ENCODE data around the gene EPO. TPM values are rescaled to one million over a fixed set of nuclear protein-coding genes. Genes with fewer than 3 reads are reported as not detected.

Gene EPO
- total and polyA plus RNA-seq, 2 donors from 2014 or later = not detected

DNA sequence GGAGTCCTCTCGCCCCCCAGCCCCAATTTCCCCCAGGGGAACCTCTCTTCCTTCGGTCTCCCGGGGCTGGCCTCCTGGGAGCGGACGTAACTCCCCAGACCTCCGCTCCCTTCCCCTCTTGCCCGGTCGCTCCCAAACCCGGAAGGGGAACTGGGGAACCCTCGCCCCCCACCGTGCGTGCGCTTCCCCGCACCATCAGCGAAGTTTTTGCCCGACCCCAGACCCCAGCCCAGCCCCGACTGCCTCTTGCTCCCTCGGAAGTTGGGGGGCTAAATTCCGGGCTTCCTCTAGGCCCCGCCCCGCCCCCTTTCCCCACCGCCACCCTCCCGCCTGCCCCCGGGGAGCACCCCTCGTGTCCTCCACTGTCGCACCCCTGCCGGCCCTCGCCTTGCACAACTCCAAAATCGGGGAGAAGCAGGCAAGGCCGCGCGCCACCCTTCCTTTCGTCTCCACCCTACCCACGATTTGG is 46.3 kb upstream of the EPO start:
- Histone ChIP-seq H3K4me3 (ENCODE audit: low read length in 3 of 3) (peak overlapping the region; percentile 61 to 79 (median 72)), H3K36me3 (ENCODE audit: control insufficient read depth in 2 of 3, insufficient read depth in 3 of 3, low read length in 3 of 3) (peaks cover 0 to 20% (median 14%) of the 10 kb centered on the region in 3 donors), H3K27ac (ENCODE audit: low read depth in 2 of 2, low read length in 2 of 2) (peak overlapping the region; percentile 93 to 99), H3K9ac (ENCODE audit: low read length in 3 of 3) (peak overlapping the region; percentile 44 to 87 (median 74)), H3K27me3 (ENCODE audit: control insufficient read depth, insufficient read depth, low read length) (no peaks in the 10 kb centered on the region), H3K4me1 (ENCODE audit: control insufficient read depth in 2 of 3, insufficient read depth in 2 of 3, low read depth in 1 of 3, low read length in 3 of 3) (peaks cover 0 to 3% (median 0%) of the 10 kb centered on the region in 3 donors), H3K9me3 (ENCODE audit: control insufficient read depth in 2 of 3, insufficient read depth in 1 of 3, low read length in 3 of 3) (no peaks in the 10 kb centered on the region)
- intact Hi-C loops (cut with DNase I) = no loop called here
- no peak for FAIRE-seq
- TF ChIP-seq, protein P1, sequence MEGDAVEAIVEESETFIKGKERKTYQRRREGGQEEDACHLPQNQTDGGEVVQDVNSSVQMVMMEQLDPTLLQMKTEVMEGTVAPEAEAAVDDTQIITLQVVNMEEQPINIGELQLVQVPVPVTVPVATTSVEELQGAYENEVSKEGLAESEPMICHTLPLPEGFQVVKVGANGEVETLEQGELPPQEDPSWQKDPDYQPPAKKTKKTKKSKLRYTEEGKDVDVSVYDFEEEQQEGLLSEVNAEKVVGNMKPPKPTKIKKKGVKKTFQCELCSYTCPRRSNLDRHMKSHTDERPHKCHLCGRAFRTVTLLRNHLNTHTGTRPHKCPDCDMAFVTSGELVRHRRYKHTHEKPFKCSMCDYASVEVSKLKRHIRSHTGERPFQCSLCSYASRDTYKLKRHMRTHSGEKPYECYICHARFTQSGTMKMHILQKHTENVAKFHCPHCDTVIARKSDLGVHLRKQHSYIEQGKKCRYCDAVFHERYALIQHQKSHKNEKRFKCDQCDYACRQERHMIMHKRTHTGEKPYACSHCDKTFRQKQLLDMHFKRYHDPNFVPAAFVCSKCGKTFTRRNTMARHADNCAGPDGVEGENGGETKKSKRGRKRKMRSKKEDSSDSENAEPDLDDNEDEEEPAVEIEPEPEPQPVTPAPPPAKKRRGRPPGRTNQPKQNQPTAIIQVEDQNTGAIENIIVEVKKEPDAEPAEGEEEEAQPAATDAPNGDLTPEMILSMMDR (IDR thresholded peaks at IDR 0.05; ENCODE audit: borderline replicate concordance, extremely low read depth, insufficient read depth) = no peak
- DNase-seq = peak in 3 of 5 donors; percentile 46 to 89 (median 87)

DNA sequence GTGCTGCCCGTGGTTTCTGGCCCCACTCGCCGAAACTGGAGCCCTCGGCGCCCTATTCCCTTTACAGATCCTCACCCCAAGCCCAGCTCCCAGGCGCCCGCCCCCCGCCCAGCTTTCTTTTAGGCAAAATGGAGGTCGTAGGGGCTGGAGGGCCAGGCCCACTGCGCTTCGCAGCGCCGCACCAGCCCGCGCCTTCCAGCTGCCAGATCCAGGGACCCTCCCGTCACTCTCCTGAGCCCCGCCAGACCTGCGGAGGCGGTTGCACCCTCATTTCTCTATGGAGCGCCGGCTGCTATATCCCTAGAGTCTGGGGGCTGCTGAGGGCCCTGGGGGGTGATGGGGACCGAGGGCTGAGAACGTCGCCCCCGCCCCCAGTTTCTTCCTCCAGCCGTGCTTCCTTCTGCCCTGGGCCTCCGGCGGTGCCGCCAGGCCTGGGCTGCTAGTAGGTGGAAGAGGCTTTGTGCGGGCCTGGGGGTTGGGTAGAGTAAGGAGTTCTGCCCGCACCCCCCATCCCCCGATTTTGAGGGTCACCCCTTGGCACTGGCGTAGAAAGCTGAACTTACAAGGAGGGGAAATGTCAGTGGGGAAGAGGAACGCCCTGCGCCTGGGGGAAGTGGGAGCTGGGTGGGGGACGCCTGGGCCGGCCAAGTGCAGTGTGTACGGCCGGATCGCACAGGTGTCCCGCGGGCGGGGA is 45.7 kb upstream of the EPO start:
- TF ChIP-seq, protein P1 (IDR thresholded peaks at IDR 0.05; ENCODE audit: borderline replicate concordance, extremely low read depth, insufficient read depth) = no peak
- Histone ChIP-seq H3K27me3 (ENCODE audit: control insufficient read depth, insufficient read depth, low read length) (no peaks in the 10 kb centered on the region), H3K4me1 (ENCODE audit: control insufficient read depth in 2 of 3, insufficient read depth in 2 of 3, low read depth in 1 of 3, low read length in 3 of 3) (peaks cover 0 to 3% (median 0%) of the 10 kb centered on the region in 3 donors), H3K4me3 (ENCODE audit: low read length in 3 of 3) (peak overlapping the region; percentile 61 to 79 (median 72)), H3K9me3 (ENCODE audit: control insufficient read depth in 2 of 3, insufficient read depth in 1 of 3, low read length in 3 of 3) (no peaks in the 10 kb centered on the region), H3K9ac (ENCODE audit: low read length in 3 of 3) (peak overlapping the region; percentile 16 to 87 (median 74)), H3K36me3 (ENCODE audit: control insufficient read depth in 2 of 3, insufficient read depth in 3 of 3, low read length in 3 of 3) (peaks cover 0 to 20% (median 14%) of the 10 kb centered on the region in 3 donors), H3K27ac (ENCODE audit: low read depth in 2 of 2, low read length in 2 of 2) (peak overlapping the region; percentile 93 to 99)
- DNase-seq (peak in 4 of 5 donors; percentile 47 to 84 (median 68)), FAIRE-seq (no peak)
- intact Hi-C loops (cut with DNase I) = no loop called here

DNA sequence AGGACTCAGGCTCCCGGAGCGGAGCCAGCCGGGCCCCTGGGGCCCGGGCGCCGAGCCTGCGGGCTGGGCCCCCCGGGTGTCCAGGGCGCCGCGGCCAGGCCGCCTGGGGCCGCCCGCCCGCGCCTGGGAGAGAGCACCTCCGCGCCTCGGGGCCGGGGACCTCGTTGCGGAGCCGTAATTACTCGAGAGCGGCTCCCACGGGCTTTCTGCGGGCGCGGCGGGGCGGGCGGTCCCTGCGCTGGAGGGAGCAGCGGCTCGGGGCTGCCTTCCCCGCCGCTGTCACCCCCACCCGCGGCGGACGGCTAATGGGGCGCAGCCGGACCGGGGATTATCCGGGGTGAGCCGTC is 45.2 kb upstream of the EPO start:
- no peak for FAIRE-seq
- peak overlapping the region in 2 of 3 donors; percentile 72 to 79 for H3K4me3 ChIP-seq (ENCODE audit: low read length in 3 of 3)
- TF ChIP-seq, protein P1 (IDR thresholded peaks at IDR 0.05; ENCODE audit: borderline replicate concordance, extremely low read depth, insufficient read depth) = no peak
- H3K4me1 ChIP-seq (ENCODE audit: control insufficient read depth in 2 of 3, insufficient read depth in 2 of 3, low read depth in 1 of 3, low read length in 3 of 3) = peaks cover 0 to 3% (median 0%) of the 10 kb centered on the region in 3 donors
- H3K27me3 ChIP-seq (ENCODE audit: control insufficient read depth, insufficient read depth, low read length) = no peaks in the 10 kb centered on the region
- no peaks in the 10 kb centered on the region for H3K9me3 ChIP-seq (ENCODE audit: control insufficient read depth in 2 of 3, insufficient read depth in 1 of 3, low read length in 3 of 3)
- H3K9ac ChIP-seq (ENCODE audit: low read length in 3 of 3) = peak overlapping the region in 1 of 3 donors; percentile 87
- intact Hi-C loops (cut with DNase I) = no loop called here
- H3K36me3 ChIP-seq (ENCODE audit: control insufficient read depth in 2 of 3, insufficient read depth in 3 of 3, low read length in 3 of 3) = peaks cover 0 to 20% (median 14%) of the 10 kb centered on the region in 3 donors
- DNase-seq = peak in 1 of 5 donors; percentile 79
- peak overlapping the region; percentile 93 to 99 for H3K27ac ChIP-seq (ENCODE audit: low read depth in 2 of 2, low read length in 2 of 2)

All from kidney (tissue), 14 donors.